HG02943 (cell line): ENCODE measurements around the gene GRK1.
"Not testable (repeated sequence)": the region's sequence is repeated elsewhere in the genome, so short reads cannot be mapped to it uniquely, and the experiment has no call there.

ENCODE experiments used
- ATAC-seq: cut with Tn5 transposase; IDR thresholded peaks from one replicate; pipeline ENCODE4 v1.9.1; 2021; ENCODE audit warnings: mild to moderate bottlenecking, low read depth, moderate library complexity; ENCODE audit not compliant: unreplicated experiment

GRK1 gene

GRCh38 chr13:113725329-113726105, 58.5 kb downstream of the GRK1 start:
- not testable (repeated sequence) for ATAC-seq

GRCh38 chr13:113726106-113726821, 59.2 kb downstream of the GRK1 start:
- not testable (repeated sequence) for ATAC-seq

GRCh38 chr13:113726961-113727411, 60.0 kb downstream of the GRK1 start:
- no peak for ATAC-seq

GRCh38 chr13:113728571-113729054, 61.6 kb downstream of the GRK1 start:
- no peak for ATAC-seq

GRCh38 chr13:113729187-113730019, 62.4 kb downstream of the GRK1 start:
- ATAC-seq = no peak

GRCh38 chr13:113730258-113730691, 63.3 kb downstream of the GRK1 start:
- no peak for ATAC-seq

GRCh38 chr13:113730831-113731191, 63.8 kb downstream of the GRK1 start:
- ATAC-seq = no peak

- ATAC-seq = no peak
These were observed 64.5 kb downstream of the GRK1 start for GRCh38 chr13:113731192-113732175.

- ATAC-seq = no peak
These were observed 65.3 kb downstream of the GRK1 start for GRCh38 chr13:113732176-113732960.

GRCh38 chr13:113732961-113733950, 66.2 kb downstream of the GRK1 start:
- no peak for ATAC-seq

- no peak for ATAC-seq
These were observed 67.2 kb downstream of the GRK1 start for GRCh38 chr13:113734099-113734825.

- no peak for ATAC-seq
These were observed 67.8 kb downstream of the GRK1 start for GRCh38 chr13:113734826-113735125.

- no peak for ATAC-seq
These were observed 68.2 kb downstream of the GRK1 start for GRCh38 chr13:113735194-113735593.

- no peak for ATAC-seq
These were observed 68.7 kb downstream of the GRK1 start for GRCh38 chr13:113735750-113736149.

GRCh38 chr13:113736258-113736731, 69.3 kb downstream of the GRK1 start:
- no peak for ATAC-seq

GRCh38 chr13:113737803-113738202, 70.8 kb downstream of the GRK1 start:
- ATAC-seq = no peak
